GM18909 (cell line): ENCODE results near the gene TNFSF8.

Source experiments
- ATAC-seq: cut with Tn5 transposase; IDR thresholded peaks from one replicate; pipeline ENCODE4 v1.9.1; 2021; ENCODE audit warnings: mild to moderate bottlenecking; ENCODE audit not compliant: unreplicated experiment, poor library complexity

Gene TNFSF8

GRCh38 chr9:114883709-114884108, 46.7 kb downstream of the TNFSF8 start:
- ATAC-seq = no peak

GRCh38 chr9:114880291-114880745, 50.1 kb downstream of the TNFSF8 start:
- ATAC-seq = no peak

GRCh38 chr9:114878879-114879564, 51.4 kb downstream of the TNFSF8 start:
- ATAC-seq = no peak

GRCh38 chr9:114869845-114870244, 60.5 kb downstream of the TNFSF8 start:
- no peak for ATAC-seq

- ATAC-seq = no peak
Measured at GRCh38 chr9:114869378-114869777, 61.0 kb downstream of the TNFSF8 start.

- no peak for ATAC-seq
Measured at GRCh38 chr9:114867327-114867726, 63.1 kb downstream of the TNFSF8 start.

- no peak for ATAC-seq
Measured at GRCh38 chr9:114864471-114864870, 65.9 kb downstream of the TNFSF8 start.

GRCh38 chr9:114861922-114862605, 68.3 kb downstream of the TNFSF8 start:
- no peak for ATAC-seq

GRCh38 chr9:114861273-114861672, 69.1 kb downstream of the TNFSF8 start:
- no peak for ATAC-seq

GRCh38 chr9:114860187-114860586, 70.2 kb downstream of the TNFSF8 start:
- no peak for ATAC-seq

- ATAC-seq = no peak
Measured at GRCh38 chr9:114856942-114857315, 73.5 kb downstream of the TNFSF8 start.

- no peak for ATAC-seq
Measured at GRCh38 chr9:114856215-114856941, 74.0 kb downstream of the TNFSF8 start.

GRCh38 chr9:114855488-114855887, 74.9 kb downstream of the TNFSF8 start:
- no peak for ATAC-seq

GRCh38 chr9:114854736-114855355, 75.5 kb downstream of the TNFSF8 start:
- ATAC-seq = no peak

- no peak for ATAC-seq
Measured at GRCh38 chr9:114853071-114853855, 77.1 kb downstream of the TNFSF8 start.

GRCh38 chr9:114852050-114852594, 78.3 kb downstream of the TNFSF8 start:
- ATAC-seq = no peak

GRCh38 chr9:114851306-114851705, 79.1 kb downstream of the TNFSF8 start:
- ATAC-seq = no peak
